Ascending aorta (tissue), 2 donors: ENCODE measurements around the gene PLK5. TPM values are rescaled to one million over a fixed set of nuclear protein-coding genes. Genes with fewer than 3 reads are reported as not detected.
"Not testable (repeated sequence)": the region's sequence is repeated elsewhere in the genome, so short reads cannot be mapped to it uniquely, and the experiment has no call there.

Experiments
- DNase-seq, 2 donors: peaks; one replicate each; pipeline ENCODE4 v3.0.0-alpha.2; 2019; ENCODE audit warnings: low spot score in 2 of 2
- H3K27ac ChIP-seq, 2 donors: fragments of 200-600 bp; sonication (generic); one replicate each; pipeline ENCODE4 v1.5.1; 2016 to 2017; ENCODE audit warnings: mild to moderate bottlenecking in 1 of 2
- H3K27me3 ChIP-seq: fragments of 200-600 bp; sonication (generic); one replicate; pipeline ENCODE4 v1.5.1; 2017
- H3K36me3 ChIP-seq, 2 donors: fragments of 200-600 bp; sonication (generic); one replicate each; pipeline ENCODE4 v1.5.1; 2016
- H3K4me1 ChIP-seq, 2 donors: fragments of 200-600 bp; sonication (generic); one replicate each; pipeline ENCODE4 v1.5.1; 2016 to 2017; ENCODE audit warnings: mild to moderate bottlenecking in 1 of 2
- H3K4me3 ChIP-seq, 2 donors: fragments of 200-600 bp; sonication (generic); one replicate each; pipeline ENCODE4 v1.5.1; 2016 to 2017; ENCODE audit warnings: mild to moderate bottlenecking in 1 of 2
- H3K9me3 ChIP-seq, 2 donors: fragments of 200-600 bp; sonication (generic); one replicate each; pipeline ENCODE4 v1.5.1; 2016
- intact Hi-C: fragments of 100-400 bp; cut with DNase I; formaldehyde crosslinking; loops from one replicate; pipeline ENCODE4 v1.15.1; 2023
- total RNA-seq: library from RNA; depleted of rRNA; stranded (reverse); fragments of >200 nt; gene quantifications from one replicate; pipeline ENCODE4 v1.1.0, GENCODE V29; 2016
- TF ChIP-seq, protein P1 (sequence below), 3 experiments: fragments of 200-600 bp in 2 of 3; fragments of 450-650 bp in 1 of 3; sonication (generic) in 2 of 3; IDR thresholded peaks; one replicate each; pipeline ENCODE4 v1.5.1; 2016 to 2019; ENCODE audit warnings: antibody characterized with exemption in 3 of 3, mild to moderate bottlenecking in 1 of 3, moderate library complexity in 1 of 3

The PLK5 gene, protein sequence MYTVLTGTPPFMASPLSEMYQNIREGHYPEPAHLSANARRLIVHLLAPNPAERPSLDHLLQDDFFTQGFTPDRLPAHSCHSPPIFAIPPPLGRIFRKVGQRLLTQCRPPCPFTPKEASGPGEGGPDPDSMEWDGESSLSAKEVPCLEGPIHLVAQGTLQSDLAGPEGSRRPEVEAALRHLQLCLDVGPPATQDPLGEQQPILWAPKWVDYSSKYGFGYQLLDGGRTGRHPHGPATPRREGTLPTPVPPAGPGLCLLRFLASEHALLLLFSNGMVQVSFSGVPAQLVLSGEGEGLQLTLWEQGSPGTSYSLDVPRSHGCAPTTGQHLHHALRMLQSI
- total RNA-seq, result not detected

DNA sequence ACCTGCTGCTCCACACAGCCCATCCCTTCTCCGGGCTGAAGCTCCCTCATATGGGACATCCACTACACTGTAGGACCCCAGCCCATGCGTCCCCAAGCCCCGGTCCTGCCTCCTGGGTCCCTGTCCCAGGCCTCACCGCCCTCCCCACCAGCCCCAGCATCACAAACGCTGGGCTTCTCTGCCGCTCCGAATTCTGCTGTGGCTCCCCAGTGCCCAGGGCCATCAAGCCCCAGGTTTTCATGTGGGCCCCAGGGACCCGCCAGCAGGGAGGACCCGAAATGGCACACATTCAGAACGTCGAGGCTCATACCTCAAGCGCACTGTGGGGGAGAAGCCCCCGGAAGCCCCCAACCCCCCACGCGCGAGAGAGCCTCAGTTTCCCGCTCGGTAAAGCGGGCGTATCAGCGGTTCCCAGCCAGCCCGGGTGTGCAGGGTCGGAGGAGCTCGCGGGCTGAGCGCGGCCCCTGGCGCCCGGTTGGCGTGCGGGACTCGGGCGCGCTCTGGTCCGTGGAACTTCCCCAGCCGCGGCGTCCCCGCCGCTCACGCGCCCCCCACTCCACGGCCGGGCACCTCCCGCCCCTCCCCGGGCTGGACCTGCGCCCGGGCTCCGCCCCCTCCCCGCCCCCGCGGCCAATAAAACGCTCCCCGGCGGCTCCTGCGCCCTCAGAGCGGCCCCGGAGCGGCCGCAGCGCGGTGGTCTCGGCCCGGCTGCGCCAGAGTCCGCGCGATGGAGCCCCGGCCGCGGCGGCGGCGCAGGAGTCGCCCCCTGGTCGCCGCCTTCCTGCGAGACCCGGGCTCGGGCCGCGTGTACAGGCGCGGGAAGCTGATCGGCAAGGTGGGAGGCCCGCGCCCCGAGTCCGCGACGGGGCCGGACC is at the start of gene PLK5:
PLK5 (plus strand) TSS at position 666 of the 875 bp plus-strand sequence. CDS start 2,920 bp downstream, outside the sequence.
- no peaks in the 10 kb centered on the region for H3K4me1 ChIP-seq
- TF ChIP-seq, protein P1, sequence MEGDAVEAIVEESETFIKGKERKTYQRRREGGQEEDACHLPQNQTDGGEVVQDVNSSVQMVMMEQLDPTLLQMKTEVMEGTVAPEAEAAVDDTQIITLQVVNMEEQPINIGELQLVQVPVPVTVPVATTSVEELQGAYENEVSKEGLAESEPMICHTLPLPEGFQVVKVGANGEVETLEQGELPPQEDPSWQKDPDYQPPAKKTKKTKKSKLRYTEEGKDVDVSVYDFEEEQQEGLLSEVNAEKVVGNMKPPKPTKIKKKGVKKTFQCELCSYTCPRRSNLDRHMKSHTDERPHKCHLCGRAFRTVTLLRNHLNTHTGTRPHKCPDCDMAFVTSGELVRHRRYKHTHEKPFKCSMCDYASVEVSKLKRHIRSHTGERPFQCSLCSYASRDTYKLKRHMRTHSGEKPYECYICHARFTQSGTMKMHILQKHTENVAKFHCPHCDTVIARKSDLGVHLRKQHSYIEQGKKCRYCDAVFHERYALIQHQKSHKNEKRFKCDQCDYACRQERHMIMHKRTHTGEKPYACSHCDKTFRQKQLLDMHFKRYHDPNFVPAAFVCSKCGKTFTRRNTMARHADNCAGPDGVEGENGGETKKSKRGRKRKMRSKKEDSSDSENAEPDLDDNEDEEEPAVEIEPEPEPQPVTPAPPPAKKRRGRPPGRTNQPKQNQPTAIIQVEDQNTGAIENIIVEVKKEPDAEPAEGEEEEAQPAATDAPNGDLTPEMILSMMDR (IDR thresholded peaks at IDR 0.05), result no peak
- H3K36me3 ChIP-seq, result no peaks in the 10 kb centered on the region
- no peak for DNase-seq
- peak within 1 kb of the TSS; percentile 13 to 42 for H3K4me3 ChIP-seq
- no peaks in the 10 kb centered on the region for H3K9me3 ChIP-seq
- H3K27me3 ChIP-seq, result peaks cover 17% of the 10 kb centered on the region
- no peak within 1 kb of the TSS for H3K27ac ChIP-seq
- intact Hi-C loops, result no loop called here

DNA sequence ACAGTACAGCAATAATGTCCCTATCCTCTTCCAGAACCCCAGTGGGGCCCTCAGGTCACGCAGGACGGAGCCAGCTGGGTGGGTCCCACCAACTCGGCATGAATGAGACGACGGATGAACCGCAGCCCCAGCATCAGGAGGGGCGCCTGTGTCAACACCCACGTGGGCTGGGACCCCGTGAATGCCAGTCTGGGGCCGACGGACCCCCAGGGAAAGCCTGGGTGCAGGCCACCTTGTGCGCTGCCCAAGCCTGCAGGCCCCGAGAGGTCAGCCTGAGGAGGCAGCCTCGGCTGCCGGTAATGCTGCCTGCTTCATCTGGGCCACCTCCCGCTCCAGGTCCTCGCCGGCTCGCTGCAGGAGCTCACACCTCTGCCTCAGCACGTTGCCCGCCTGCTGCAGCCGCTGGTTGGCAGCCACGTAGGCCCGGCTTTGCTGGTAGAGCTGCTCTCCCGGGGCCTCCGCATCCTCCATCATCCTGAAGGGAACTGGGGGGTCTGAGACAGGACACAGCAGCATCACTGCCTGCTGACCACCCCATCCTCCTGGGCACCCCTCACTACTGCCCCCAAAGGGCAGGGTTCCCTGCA is 49.0 kb upstream of the PLK5 start:
- Histone ChIP-seq H3K4me3 (no peak overlapping the region), H3K36me3 (peaks cover 6 to 24% of the 10 kb centered on the region in 2 donors), H3K4me1 (peaks cover 18 to 34% of the 10 kb centered on the region in 2 donors), H3K27me3 (peaks cover 35% of the 10 kb centered on the region), H3K9me3 (no peaks in the 10 kb centered on the region), H3K27ac (no peak overlapping the region)
- TF ChIP-seq, protein P1 (IDR thresholded peaks at IDR 0.05), result no peak
- intact Hi-C loops, result no loop called here
- no peak for DNase-seq

DNA sequence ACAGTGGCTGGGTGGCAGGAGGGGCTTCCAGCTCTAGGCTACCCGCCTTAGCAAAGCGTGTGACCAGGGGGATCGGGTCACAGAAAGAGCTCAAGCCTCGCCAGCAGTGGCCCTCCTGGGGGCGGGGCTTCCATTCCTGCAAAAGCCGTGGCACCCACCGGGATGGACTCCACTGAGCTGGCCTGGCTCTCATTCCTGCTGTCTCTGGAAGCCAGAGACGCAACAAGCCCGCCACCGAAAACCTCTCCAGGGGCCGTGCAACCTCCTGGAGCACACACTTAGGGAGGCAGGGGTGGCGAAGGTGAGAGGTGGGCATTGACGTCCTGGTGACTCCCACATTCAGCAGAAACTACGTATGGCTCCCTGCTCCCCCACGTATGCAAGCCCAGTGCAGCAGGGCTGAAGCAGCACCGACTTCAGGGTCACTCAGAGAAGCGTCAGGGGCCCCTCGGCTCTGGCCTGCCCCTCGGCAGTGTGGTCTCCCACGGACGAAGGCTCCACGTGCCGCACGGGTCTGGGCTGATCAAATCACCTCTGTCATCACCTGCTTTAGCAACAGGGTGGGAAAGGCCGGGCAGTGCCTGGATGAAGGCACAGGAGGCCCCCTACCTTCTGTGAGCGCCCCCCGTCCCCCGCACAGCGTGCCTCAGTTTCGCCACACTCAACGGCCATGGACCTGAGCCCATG is 48.0 kb upstream of the PLK5 start:
- no peak for DNase-seq
- TF ChIP-seq, protein P1 (IDR thresholded peaks at IDR 0.05), result no peak
- H3K27ac ChIP-seq, result no peak overlapping the region
- H3K9me3 ChIP-seq, result no peaks in the 10 kb centered on the region
- peaks cover 6 to 24% of the 10 kb centered on the region in 2 donors for H3K36me3 ChIP-seq
- intact Hi-C loops, result no loop called here
- H3K27me3 ChIP-seq, result peaks cover 25% of the 10 kb centered on the region
- H3K4me3 ChIP-seq, result no peak overlapping the region
- peaks cover 8 to 24% of the 10 kb centered on the region in 2 donors for H3K4me1 ChIP-seq

DNA sequence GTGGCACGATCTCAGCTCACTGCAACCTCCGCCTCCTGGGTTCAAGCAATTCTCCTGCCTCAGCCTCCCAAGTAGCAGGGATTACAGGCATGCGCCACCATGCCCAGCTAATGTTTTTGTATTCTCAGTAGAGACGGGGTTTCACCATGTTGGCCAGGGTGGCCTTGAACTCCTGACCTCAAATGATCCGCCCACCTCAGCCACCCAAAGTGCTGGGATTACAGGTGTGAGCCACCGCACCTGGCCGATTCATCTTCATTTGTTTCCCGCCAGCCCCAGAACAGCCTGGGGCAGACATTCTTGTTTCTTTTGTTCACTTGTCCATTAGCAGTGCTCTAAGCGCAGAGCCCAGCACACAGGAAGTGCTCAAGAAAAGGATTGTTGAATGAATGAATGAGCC is 46.8 kb upstream of the PLK5 start:
- Histone ChIP-seq H3K36me3 (peaks cover 6 to 24% of the 10 kb centered on the region in 2 donors), H3K4me1 (peaks cover 2 to 16% of the 10 kb centered on the region in 2 donors), H3K27me3 (peaks cover 13% of the 10 kb centered on the region)
- H3K27ac ChIP-seq, H3K9me3 ChIP-seq, intact Hi-C loops, H3K4me3 ChIP-seq, DNase-seq: not testable (repeated sequence)

DNA sequence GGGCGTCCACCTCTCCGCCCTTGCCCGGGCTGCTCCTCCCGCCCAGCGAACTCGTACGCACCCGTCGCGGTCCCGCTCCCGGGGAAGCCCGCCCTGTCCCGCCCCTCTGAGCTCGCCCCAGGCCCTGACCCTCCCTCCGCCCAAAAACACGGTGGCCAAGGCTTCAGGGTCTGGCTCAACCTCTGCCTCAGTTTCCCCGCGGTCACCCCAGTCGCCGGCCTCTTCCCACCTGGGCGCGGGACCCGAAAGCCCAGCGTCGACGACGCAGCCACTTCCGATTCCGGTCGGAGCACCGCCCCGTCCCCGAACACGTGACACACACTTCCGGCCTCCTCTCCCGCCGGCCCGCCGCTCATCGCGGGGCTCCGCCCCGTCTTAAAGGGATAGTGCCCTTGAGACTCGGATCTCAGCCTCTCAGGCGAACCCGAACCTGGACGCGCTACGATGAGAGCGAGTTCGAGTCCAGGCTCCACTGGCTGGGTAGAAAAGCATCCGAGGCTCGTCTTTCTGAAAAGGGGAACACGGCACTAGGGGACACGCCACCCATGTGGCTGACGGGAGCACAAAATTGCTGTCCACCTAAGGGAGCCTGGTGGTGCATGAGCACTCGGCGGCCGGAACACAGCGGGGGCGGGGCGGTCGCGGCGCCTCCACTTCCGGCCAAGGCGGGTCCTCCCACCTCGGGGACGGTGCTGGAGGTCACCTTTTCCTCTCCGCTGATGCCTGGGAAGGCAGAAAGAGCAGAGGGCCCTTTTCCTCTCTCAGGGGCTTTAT is 44.8 kb upstream of the PLK5 start, which contains the start of gene C19orf25:
C19orf25 (minus strand) TSS at position 282 of the 774 bp plus-strand sequence. CDS start 312 bp downstream, outside the sequence.
- no peaks in the 10 kb centered on the region for H3K27me3 ChIP-seq
- H3K9me3 ChIP-seq, result no peaks in the 10 kb centered on the region
- H3K27ac ChIP-seq, result peak within 1 kb of the TSS; percentile 41 to 62
- intact Hi-C loops, result loop anchor here (1.0 to 2.0 kb wide), 4 partner anchors 11 to 96 kb away; partner anchors contain the start of genes NDUFS7, PCSK4 and RPS15
- peak within 1 kb of the TSS; percentile 88 to 90 for H3K4me3 ChIP-seq
- DNase-seq, result peak; percentile 73 to 96
- TF ChIP-seq, protein P1 (IDR thresholded peaks at IDR 0.05), result no peak
- H3K36me3 ChIP-seq, result peaks cover 6 to 24% of the 10 kb centered on the region in 2 donors
- H3K4me1 ChIP-seq, result peaks cover 2 to 14% of the 10 kb centered on the region in 2 donors
